Measurements from ENCODE around the gene CALML6.

Gene CALML6

DNA sequence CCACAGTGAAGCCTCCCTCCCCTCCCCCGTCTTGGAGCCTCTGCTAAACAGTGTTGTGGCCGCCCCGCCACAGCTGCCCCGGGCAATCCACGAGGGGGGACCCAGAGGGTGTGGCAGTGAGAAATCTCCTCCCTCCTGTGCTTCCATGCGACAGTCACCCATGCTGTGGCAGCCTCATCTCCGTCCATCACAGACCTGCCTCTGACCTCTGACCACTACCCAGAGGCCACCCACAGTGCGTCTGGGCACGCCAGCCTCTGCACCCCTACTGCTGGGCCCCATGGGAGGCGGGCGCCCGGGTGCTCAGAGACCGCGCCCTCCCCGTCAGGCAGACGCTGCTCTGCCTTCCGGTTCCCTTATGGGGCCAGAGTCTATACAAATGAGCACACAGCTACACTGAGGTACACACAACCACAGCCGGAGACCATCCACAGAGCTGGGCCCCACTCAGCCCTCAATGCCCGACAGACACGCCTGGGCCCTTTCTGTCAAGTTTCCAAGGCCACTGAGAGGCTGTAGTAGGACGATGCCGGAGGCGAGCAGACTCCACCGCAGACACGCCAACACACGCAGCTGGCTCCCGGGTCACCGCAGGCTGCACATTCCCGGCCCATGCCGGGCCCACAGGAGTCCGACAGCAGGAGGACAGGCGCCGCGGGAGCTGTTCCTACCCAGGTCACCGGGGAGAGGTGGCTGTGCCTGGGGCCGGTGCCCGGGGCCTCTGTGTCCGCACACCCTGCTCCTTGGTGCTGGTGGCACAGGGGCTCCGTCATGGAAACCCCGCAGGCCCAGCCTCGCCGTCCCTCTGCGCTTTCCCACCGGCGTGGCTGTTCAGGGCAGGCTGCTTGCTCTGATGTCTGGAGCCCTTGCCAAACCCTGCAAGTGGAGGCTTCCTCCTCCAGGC lies 27.9 kb downstream of the CALML6 start:
- no peak for DNase-seq (ENCODE audit: low read depth)

DNA sequence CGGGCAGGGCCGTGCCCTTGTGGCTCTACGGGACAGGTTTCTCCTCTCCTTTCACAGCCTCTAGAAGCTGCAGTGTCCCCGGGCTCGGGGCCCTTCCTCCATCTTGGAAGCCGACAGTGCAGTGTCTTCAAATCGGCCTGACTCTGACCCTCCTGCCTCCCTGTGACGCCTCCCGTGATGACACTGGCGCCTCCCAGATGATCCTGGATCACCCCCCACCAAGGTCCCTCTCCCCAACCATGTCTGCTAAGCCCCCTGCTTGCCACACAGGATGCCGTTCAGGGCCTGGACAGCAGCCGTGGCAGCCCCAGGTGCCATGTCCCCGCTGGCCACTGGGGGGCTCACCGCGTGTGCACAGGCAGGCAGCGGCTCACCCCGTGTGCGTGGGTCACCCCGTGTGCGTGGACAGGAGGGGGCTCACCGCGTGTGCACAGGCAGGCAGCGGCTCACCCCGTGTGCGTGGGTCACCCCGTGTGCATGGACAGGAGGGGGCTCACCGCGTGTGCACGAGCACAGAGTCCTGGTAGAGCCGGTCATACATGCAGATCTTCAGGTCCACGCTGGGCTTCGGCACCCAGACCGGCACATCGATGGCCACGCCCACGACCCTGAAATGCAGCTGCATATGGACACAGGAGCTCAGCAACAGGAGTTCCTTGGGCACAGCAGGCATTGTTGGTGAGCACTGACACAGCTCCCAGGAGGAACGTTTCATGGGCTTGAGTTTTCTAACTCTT lies 28.9 kb downstream of the CALML6 start:
- DNase-seq (ENCODE audit: low read depth) = peak; percentile 32

DNA sequence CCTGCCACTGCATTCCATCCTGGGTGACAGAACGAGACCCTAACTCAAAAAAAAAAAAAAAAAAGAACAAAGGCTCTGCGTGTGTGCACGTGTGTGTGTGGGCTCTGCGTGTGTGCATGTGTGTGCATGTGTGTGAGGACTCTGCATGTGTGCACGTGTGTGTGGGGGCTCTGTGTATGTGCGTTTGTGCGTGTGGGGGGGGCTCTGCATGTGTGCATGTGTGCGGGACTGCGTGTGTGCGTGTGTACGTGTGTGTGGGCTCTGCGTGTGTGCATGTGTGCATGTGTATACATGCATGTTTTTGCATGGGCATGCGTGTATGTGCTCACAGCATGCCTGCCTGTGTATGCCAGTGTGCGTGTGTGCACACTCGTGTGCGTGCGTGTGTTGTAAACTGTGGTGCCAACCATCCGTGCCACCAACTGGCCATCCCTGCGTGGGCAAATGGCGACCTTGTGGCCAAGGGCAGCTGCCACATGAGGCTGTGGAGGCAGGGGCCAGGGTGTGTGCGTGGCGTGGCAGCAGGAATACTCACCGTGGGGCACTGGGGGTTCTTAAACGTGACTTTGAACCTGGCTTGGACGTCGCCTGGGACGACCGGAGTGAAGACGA lies 30.8 kb downstream of the CALML6 start:
- no peak for DNase-seq (ENCODE audit: low read depth)

DNA sequence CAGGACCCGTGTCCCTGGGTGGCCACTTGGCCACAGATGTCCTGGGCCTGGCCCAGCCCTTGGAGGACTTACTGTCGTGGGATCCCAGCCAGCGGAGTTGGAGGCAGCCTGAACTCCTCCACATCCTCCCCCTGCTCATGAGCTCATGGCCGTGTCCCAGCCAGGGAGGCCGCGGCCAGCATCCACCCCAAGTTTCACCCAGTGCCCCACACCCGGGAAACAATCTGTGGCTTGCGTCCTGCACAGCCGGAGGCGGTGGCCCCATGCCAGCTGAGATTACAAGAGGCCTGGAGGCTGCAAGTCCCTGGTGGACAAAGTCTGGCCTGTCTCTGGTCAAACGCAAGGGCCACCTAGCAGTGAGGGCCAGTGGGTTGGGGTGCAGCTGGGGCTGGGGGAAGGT lies 31.5 kb downstream of the CALML6 start:
- DNase-seq (ENCODE audit: low read depth) = no peak

DNA sequence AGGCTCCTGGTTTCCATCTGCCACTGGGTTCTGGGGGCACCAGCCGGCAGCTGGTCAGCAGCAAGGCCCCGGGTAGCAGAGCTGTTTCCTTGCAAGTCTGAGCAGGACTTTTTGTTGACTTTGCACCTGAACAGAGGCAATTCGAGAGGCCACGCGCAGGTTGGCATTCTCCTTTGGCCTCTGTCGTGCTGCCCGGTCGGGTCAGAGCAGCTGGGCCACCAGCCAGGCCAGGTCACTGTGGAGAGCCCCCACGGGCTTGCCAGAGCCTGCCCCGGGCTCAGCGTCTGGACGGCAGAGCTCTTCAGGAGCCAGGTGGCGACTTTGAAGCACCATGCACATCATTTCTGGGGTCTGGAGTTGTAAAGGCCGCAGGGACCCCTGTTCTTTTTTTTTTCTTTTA lies 32.4 kb downstream of the CALML6 start:
- DNase-seq (ENCODE audit: low read depth) = no peak

DNA sequence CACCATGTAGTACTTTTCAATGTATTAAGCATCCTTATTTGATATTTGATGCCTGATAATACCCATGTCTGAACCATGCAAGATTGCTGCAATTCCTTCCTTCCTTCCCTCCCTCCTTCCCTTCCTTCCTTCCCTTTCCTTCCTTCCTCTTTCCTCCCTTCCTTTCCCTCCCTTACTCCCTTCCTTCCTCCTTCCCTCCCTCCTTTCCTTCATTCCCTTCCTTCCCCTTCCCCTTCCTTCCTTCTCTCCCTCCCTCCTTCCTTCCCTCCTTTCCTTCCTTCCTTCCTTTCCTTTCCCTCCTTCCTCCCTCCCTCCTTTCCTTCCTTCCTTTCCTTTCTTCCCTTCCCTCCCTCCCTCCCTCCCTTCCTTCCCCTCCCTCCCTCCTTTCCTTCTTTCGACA lies 33.7 kb downstream of the CALML6 start:
- no peak for DNase-seq (ENCODE audit: low read depth)

DNA sequence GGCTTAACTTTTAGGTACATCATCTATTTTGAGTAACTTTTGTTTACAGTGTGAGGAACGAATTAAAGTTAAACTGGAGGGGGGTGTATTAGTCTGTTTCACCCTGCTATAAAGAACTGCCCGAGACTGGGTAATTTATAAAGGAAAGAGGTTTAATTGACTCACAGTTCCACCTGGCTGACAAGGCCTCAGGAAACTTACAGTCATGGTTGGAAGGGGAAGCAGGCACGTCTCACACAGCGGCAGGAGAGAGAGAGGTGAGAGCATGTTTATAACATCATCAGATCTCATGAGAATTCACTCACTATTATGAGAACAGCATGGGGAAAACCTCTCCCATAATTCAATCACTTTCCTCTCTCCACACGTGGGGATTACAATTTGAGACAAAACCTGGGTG lies 35.9 kb downstream of the CALML6 start:
- no peak for DNase-seq (ENCODE audit: low read depth)

DNA sequence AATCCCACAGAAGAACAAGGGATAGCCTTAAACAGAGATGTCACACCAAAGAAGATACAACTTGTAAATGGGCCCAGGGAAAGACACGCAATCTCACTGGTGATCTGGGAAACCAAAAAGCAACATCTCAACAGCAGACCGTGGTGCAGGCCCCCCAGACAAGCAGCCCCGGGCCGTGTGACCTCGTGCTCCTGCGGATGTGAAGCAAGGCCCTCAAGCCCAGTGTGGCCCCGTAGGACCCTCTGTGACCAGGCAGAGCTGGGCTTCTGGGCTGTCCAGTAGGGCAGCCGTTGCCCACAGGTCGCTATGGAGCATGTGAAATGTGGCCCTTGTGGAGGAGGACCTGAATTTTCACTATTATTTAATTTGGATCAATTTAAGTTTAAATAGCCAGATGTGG lies 39.0 kb downstream of the CALML6 start:
- no peak for DNase-seq (ENCODE audit: low read depth)

DNA sequence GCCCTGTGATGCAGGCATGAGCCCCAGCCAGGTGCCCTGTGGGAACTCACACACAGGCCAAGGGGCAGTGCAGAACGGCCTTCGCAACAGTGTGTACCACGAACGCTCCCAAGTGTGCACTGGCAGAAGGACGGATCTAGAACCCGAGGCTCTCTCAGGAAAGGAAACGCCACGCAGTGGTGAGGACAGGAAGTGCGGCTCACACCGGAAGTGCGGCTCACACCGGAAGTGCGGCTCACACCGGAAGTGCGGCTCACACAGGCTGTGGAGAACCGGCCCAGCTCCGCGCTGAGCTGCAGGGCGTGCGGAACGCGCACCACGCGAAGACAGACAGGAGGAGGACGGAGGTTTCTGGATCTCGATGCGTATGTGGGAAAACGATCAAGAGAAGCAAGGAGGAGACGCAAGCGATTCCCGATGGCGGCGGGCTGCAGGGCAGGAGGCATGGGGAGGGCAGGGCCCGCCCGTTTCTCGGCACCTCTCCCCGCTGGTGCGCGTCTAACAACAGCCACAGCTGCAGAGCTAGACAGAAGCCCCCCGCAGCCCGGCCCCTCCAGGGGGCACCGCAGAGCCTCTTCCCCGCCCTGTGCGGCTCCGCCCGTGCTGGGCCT lies 39.9 kb downstream of the CALML6 start:
- no peak for DNase-seq (ENCODE audit: low read depth)

DNA sequence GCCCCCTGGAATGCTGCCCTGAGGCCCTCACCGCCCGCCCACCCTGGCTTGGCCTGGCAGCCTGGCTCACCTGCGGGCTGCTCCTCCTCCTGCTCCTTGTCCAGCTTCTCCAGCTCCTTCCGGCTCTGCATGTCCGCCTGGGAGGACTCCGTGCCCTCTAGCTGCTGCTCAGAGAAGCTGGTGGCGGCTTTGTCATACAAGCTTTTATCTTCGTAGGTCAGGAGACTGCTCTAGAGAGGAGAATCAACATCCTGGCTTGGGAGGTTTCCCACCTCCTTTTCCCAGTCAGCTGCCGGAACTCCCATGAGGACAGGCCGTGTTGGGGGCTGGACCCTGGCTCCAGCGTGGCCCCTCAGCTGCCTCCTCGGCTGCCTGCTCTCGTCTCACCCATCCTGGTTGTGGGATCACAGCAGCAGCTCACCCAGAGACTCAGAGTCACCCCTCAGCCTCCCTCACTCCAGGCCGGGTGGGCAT lies 40.6 kb downstream of the CALML6 start:
- no peak for DNase-seq (ENCODE audit: low read depth)

DNA sequence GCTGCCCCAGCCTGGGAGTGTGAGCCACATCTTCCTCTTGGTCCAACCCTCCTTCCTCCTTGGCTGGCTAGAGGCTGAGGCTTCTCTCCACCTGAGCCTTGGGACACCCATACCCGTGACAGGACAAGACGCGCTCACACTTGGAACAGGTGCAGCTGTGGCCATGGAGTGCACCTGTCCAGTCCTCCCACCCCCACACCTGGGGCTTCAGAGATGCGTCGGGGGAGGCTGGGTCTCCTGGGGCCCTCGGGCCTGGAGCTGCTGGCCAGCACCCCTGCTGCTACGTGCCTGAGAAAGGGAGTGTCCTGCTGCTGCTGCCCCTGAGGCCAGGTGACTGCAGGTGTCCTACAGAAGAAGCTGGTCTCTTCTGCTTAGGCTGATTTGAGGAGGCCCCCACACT lies 41.0 kb downstream of the CALML6 start:
- no peak for DNase-seq (ENCODE audit: low read depth)

DNA sequence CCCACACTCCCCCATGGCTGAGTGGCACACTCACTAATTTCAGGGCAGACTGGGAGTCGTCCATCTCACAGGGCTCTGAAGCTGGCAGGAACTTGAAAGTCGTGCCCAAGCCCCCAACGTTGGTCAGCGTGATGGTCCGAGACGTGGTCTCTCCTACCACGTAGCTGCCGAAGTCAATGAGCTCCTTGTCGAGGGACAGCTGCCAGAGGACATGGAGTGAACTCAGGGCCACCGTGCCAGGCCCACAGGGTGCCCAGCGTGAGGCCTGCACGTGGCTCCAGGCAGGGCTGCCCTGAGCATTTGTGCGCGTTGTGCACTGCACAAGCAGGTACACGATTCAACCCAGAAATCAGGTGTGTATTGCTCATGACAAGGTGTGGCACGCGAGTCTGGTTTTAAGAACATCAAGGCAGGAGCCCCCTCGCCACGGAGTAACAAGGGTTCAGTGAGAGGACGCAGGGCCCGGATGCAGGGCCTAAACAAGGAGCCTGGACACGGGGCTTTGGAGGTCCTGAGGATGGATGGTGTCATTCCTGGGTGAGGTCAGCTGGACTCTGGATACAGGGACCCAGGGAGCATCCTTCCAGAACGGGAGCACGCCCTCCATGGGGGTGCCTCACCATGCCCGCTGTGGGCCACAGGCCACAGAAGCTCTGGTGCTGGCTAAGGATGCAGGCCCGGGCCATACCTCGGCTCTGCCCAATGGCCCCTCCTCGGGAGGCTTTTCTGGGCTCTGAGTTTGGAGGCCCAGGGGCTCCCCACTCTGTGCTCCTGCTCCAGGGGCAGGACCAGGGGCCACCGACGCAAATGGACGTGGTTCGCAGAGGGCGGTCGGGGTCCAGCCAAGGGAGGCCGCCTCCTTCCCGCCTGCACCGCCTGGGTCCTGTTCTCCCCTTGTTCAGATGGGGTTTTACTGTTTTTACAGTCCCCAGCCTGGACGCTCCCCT lies 41.8 kb downstream of the CALML6 start:
- no peak for DNase-seq (ENCODE audit: low read depth)

DNA sequence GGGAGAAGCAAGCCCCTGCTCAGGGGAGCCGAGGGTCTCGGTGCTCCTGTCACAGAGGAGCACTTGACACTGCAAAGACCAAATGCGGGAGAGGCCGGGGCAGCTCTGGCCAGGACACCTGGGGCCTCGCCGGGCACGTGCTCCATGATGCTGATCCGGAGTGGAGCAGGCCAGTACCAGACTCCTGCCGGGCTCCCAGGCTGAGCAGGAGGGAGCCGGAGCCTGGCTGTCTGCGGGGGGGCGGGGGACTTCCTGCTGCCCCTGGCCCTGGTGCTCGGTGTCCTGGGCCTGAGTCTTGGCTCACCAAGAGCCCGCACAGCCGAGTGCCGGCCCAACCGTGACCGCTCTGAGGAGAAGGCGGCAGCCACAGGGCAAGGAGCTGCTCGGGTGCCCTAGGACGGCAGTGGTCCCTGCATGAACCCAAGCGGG lies 42.5 kb downstream of the CALML6 start:
- DNase-seq (ENCODE audit: low read depth) = no peak

DNA sequence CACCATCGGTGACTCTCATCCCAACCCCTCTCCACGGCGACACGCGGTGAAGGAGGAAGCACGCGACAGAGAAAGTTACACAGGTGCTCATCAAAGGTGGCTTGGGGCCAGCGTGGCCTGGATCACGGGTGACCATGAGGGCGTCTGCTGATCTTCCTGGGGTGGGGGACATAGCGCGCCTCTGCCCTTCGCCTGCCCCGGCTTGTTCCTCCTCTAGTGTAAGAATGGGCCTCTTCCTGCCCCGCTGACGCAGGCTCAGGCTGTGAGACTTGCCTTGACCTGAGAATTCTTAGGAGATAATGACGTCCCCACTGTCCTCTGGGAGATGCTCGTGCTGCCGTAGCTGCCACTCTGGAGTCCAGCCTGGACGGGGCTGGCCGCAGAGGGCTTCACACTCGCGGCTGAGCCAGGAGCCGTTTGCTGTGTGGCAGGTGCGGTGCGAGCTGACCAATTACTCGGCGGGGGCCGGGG lies 43.0 kb downstream of the CALML6 start:
- no peak for DNase-seq (ENCODE audit: low read depth)

DNA sequence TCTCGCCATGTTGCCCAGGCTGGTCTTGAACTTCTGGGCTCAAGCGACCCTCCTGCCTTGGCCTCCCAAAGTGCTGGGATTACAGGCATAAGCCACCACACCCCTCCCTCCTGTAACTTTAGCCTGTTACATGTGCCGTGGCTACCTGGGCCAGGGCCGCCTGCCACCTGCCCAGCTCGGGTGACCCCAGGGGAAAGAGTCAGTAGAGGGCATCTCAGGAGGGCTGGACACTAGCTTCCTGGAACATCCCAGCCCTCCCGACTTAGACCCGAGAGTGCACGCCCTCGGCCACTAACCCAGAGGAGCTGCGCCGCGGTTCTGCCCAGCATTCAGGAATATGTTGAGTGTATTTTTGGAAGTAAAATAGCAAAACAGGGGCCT lies 44.4 kb downstream of the CALML6 start:
- no peak for DNase-seq (ENCODE audit: low read depth)

DNA sequence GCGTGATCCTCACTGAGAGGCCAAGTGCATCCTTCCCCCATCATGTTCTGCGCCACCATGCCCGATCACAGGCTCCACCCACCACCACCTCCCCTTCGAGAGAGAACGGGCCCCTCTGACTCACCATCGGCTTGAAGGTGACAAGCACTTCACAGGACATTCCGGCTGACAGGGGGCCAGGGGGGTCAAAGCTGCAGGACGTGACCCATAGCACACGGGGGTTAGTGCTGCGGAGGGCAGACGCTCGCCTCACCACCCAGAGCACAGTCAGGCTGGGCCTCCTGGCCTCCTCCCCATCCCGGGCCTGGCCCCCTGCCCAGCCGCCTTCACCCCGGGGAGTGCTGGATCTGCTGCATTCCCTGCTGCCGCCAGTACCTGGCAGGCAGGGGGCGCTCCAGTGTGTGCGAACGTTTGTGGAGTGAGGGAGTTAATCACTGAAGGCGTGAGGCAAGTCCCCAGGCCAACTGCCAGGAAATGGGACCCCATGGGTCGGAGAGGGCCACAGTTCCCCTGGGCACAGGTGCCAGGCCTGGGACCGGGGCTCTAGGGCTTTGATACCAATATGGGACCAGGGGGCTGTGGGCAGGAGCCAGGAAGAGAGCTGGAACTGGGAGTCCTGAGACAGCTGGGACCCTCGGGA lies 44.9 kb downstream of the CALML6 start:
- DNase-seq (ENCODE audit: low read depth) = peak; percentile 38

DNA sequence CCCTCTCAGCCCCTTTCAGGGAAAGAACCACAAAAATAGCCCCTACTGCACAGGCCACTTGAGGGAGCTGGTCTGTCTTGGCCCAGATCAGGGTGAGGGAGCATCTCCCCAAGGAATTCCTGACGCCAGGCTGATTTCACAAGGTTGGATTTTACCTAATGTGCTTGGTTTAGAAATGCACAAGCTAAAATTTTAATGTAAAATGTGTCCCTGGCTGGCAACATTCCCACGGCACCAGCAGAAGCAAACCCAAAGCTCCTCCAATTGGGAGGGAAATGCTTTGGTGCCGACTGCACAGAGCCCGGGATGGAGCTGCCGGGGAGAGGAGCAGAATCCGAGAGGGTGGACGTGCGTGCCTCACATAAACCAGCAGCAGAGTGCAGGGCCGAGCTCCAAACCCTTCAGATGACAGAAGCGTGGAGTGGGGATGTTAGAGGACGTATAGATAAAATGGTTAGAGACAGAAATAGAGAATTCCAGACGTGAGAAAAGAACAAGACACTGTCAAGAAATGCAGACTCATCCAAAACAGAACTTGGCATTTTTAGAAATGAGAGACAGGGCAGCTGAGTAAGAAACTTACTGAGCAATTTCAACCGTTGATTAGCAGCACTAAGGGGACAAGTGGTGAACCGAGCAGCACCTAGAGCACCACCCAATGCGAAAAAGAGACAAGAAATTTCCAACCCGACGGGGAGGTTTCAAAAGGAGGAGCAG lies 45.6 kb downstream of the CALML6 start:
- no peak for DNase-seq (ENCODE audit: low read depth)

DNA sequence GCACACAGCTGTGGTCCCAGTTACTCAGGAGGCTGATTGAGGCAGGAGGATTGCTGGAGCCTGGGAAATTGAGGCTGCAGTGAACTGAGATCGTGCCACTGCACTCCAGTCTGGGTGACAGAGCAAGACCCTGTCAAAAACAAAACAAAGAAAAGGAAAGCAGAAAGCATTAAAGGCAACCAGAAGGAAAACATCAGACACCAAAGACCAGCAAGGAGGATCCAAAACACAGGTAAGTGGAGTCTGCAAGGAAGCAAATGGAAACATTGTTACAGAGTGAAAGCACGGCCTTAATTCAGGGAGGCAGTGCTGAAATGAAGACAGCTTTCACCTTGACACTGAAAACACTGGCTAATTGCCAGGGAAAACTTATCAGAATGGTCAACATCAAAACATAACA lies 47.7 kb downstream of the CALML6 start:
- no peak for DNase-seq (ENCODE audit: low read depth)

DNA sequence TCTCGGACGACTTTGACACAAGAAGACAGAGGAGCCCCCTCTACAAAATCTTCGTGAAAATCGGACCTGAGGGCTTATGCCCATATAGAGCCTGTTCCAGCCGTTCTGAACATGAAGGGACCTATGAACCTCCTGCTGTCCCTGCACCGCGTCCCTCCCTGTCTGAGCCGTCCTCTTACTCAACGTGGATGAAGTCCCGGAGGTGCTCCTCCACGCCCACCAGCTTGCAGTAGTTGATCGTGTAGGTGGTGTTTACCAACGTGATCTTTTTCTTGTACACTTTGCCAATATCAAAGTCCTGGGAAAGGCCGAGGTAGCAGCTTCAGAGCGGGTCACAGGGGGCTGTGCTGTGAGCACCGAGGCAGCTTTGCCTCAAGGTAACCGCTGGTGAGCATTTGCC lies 48.5 kb downstream of the CALML6 start:
- DNase-seq (ENCODE audit: low read depth) = no peak

DNA sequence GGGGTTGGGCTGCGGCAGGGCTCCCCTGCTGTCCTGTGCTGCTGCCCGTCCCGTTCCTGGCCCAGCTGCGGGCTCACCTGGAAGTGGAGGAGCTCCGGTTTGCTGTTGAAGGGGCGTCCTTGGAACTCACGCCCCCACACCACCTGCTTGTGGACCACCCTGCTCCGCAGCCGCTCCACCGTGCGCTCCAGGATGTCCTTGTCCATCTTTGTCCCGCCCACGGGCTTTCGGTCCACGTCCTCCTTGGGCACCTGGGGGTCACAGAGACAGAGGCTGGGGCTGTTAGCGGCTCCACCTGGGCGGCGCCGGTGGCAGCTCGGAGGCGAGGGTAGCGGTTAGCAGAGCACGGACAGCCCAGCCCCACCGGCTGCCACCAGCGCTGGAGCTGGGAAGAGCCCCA lies 49.8 kb downstream of the CALML6 start:
- DNase-seq (ENCODE audit: low read depth) = no peak

Measured in stimulated activated CD8-positive, alpha-beta memory T cell treated with anti-CD3 and anti-CD28 coated beads, Interleukin-15, amount 100 ng/mL, for 24 hours (primary cell).